HepG2 (cell line): ENCODE results near the gene SWI5. TPM values are rescaled to one million over a fixed set of nuclear protein-coding genes. Genes with fewer than 3 reads are reported as not detected.

Experiments used
- ARHGAP35 ChIP-seq: sonication (generic); formaldehyde crosslinking; IDR thresholded peaks from 2 replicates; pipeline ENCODE4 v1.9.0; 2022; ENCODE audit warnings: mild to moderate bottlenecking, inconsistent platforms, moderate library complexity, missing genetic modification reagents, borderline replicate concordance
- GPN1 ChIP-seq: sonication (generic); formaldehyde crosslinking; IDR thresholded peaks from 2 replicates; pipeline ENCODE4 v1.5.1; 2020; ENCODE audit warnings: missing genetic modification reagents, borderline replicate concordance
- GZF1 ChIP-seq: sonication (generic); formaldehyde crosslinking; IDR thresholded peaks from 2 replicates; pipeline ENCODE4 v1.5.1; 2020; ENCODE audit warnings: mild to moderate bottlenecking, missing genetic modification reagents
- HDAC1 ChIP-seq: sonication (generic); formaldehyde crosslinking; IDR thresholded peaks from 2 replicates; pipeline ENCODE4 v1.5.1; 2020; ENCODE audit warnings: mild to moderate bottlenecking, missing genetic modification reagents
- KDM5B ChIP-seq: sonication (generic); formaldehyde crosslinking; IDR thresholded peaks from 2 replicates; pipeline ENCODE4 v1.4.0; 2020; ENCODE audit warnings: missing genetic modification reagents, mild to moderate bottlenecking, borderline replicate concordance
- MATR3 ChIP-seq: sonication (generic); formaldehyde crosslinking; IDR thresholded peaks from 2 replicates; pipeline ENCODE4 v1.4.0; 2020; ENCODE audit warnings: missing genetic modification reagents
- MED8 ChIP-seq: sonication (generic); formaldehyde crosslinking; IDR thresholded peaks from 2 replicates; pipeline ENCODE4 v1.8.1; 2023; ENCODE audit warnings: mild to moderate bottlenecking, missing genetic modification reagents; ENCODE audit not compliant: insufficient replicate concordance
- MEF2D ChIP-seq: sonication (generic); formaldehyde crosslinking; IDR thresholded peaks from 2 replicates; pipeline ENCODE4 v1.5.1; 2020; ENCODE audit warnings: mild to moderate bottlenecking, missing genetic modification reagents
- NCOA1 ChIP-seq: sonication (generic); formaldehyde crosslinking; IDR thresholded peaks from 2 replicates; pipeline ENCODE4 v1.9.0; 2021; ENCODE audit warnings: missing genetic modification reagents
- NFE2 ChIP-seq: sonication (generic); formaldehyde crosslinking; IDR thresholded peaks from 2 replicates; pipeline ENCODE4 v1.4.0; 2020; ENCODE audit warnings: missing genetic modification reagents
- NFIB ChIP-seq: sonication (generic); formaldehyde crosslinking; IDR thresholded peaks from 2 replicates; pipeline ENCODE4 v1.9.0; 2021; ENCODE audit warnings: missing genetic modification reagents, mild to moderate bottlenecking, borderline replicate concordance
- NFIC ChIP-seq: IDR thresholded peaks from 2 replicates; pipeline ENCODE4 v1.6.1; 2012; ENCODE audit warnings: mild to moderate bottlenecking, low read length, inconsistent platforms
- SOX5 ChIP-seq: IDR thresholded peaks from 2 replicates; pipeline ENCODE4 v1.6.1; 2016; ENCODE audit warnings: borderline replicate concordance
- SPEN ChIP-seq: sonication (generic); formaldehyde crosslinking; IDR thresholded peaks from 2 replicates; pipeline ENCODE4 v1.5.1; 2020; ENCODE audit warnings: low read depth, mild to moderate bottlenecking, missing genetic modification reagents
- ZBTB2 ChIP-seq: sonication (generic); formaldehyde crosslinking; IDR thresholded peaks from 2 replicates; pipeline ENCODE4 v1.8.0; 2022; ENCODE audit warnings: low read depth, missing genetic modification reagents
- ZBTB42 ChIP-seq: sonication (generic); formaldehyde crosslinking; IDR thresholded peaks from 2 replicates; pipeline ENCODE4 v1.5.0; 2020; ENCODE audit warnings: mild to moderate bottlenecking, missing genetic modification reagents
- ZMYM3 ChIP-seq: sonication (generic); formaldehyde crosslinking; IDR thresholded peaks from 2 replicates; pipeline ENCODE4 v1.5.1; 2020; ENCODE audit warnings: mild to moderate bottlenecking, missing genetic modification reagents
- ZNF180 ChIP-seq: sonication (generic); formaldehyde crosslinking; IDR thresholded peaks from 2 replicates; pipeline ENCODE4 v1.4.0; 2020; ENCODE audit warnings: low read depth, missing genetic modification reagents, borderline replicate concordance
- ZNF205 ChIP-seq: IDR thresholded peaks from 2 replicates; pipeline ENCODE4 v1.6.1; 2018; ENCODE audit warnings: missing biosample characterization, missing genetic modification reagents
- ZNF563 ChIP-seq: sonication (generic); formaldehyde crosslinking; IDR thresholded peaks from 2 replicates; pipeline ENCODE4 v1.8.0; 2022; ENCODE audit warnings: mild to moderate bottlenecking, moderate library complexity, missing genetic modification reagents
- polyA plus RNA-seq, 8 experiments: library from polyadenylated mRNA; depleted of rRNA in 3 of 8; stranded (reverse) in 7 of 8; unstranded in 1 of 8; fragments of >200 nt; fragmentation: Illumina TruSeq in 4 of 8; extraction: Trizol in 4 of 8; gene quantifications; 2 replicates each; pipeline versions ENCODE4 v1.2.1 to v1.2.3, GENCODE V29; 2011 to 2016; ENCODE audit warnings: low read depth in 4 of 8, missing spikeins in 1 of 8, mixed read lengths in 1 of 8; ENCODE audit not compliant: insufficient read depth in 1 of 8
- total RNA-seq, 5 experiments: library from RNA; depleted of rRNA; stranded (reverse); fragments of >200 nt; fragmentation: Illumina TruSeq; extraction: Trizol; gene quantifications; 2 replicates each; pipeline ENCODE4 v1.2.3, GENCODE V29; 2016; ENCODE audit warnings: low read depth in 1 of 5
- TF ChIP-seq, protein P1 (sequence below): sonication (generic); formaldehyde crosslinking; IDR thresholded peaks from 2 replicates; pipeline ENCODE4 v1.9.0; 2021; ENCODE audit warnings: missing genetic modification reagents, borderline replicate concordance
- TF ChIP-seq, protein P2 (sequence below): sonication (generic); formaldehyde crosslinking; IDR thresholded peaks from 2 replicates; pipeline ENCODE4 v1.8.1; 2022; ENCODE audit warnings: mild to moderate bottlenecking, missing genetic modification reagents
- TF ChIP-seq, protein P3 (sequence below): sonication (generic); formaldehyde crosslinking; IDR thresholded peaks from 2 replicates; pipeline ENCODE4 v1.4.0; 2020; ENCODE audit warnings: missing genetic modification reagents, borderline replicate concordance

Gene SWI5
- total and polyA plus RNA-seq, 2 of the 13 experiments (the other 11 are each of a cell fraction or from before 2014, with no cell fraction given), result 39.2 to 41.0 TPM

DNA sequence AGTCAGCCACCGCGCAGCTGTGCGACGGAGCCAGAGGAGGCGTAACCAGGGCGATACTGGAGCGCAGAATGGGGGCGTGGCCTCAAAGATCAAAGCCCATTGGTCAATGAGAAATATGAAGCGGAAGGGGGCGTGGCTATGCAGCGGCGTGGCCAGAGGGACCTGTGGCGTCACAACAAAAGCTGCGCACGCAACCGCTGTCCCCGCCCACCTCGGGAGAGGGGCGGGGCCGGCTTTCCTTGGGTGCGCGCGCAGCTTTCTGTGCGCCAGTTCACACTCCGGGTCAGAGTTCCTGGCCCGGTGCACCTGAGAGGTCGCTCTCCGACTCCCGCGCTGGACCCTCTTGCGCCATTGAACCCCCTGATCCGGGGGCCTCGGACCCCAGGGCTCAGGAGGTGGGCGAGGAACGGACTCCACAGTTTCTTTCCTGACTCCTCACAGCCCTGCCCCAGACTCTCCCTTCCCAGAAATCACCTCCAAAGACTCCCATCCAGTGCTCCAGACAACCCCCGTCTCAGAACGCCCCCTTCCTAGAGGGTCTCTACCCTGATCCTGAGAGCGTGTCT, at the start of gene SWI5 (continued):
- TF ChIP-seq ZNF563, result 0 out of 2 replicates have a peak, but pooled peaks have one; percentile 11
- TF ChIP-seq ZBTB42 (CRISPR knock-in tag), result no peak
- TF ChIP-seq GZF1 (CRISPR knock-in tag), result 0 out of 2 replicates have a peak, but pooled peaks have one; percentile 33
- TF ChIP-seq MATR3, result no peak
- no peak for TF ChIP-seq GPN1
- TF ChIP-seq MED8 (CRISPR knock-in tag), result peak; percentile 42
- TF ChIP-seq NFE2 (CRISPR knock-in tag), result no peak
- TF ChIP-seq, protein P1, sequence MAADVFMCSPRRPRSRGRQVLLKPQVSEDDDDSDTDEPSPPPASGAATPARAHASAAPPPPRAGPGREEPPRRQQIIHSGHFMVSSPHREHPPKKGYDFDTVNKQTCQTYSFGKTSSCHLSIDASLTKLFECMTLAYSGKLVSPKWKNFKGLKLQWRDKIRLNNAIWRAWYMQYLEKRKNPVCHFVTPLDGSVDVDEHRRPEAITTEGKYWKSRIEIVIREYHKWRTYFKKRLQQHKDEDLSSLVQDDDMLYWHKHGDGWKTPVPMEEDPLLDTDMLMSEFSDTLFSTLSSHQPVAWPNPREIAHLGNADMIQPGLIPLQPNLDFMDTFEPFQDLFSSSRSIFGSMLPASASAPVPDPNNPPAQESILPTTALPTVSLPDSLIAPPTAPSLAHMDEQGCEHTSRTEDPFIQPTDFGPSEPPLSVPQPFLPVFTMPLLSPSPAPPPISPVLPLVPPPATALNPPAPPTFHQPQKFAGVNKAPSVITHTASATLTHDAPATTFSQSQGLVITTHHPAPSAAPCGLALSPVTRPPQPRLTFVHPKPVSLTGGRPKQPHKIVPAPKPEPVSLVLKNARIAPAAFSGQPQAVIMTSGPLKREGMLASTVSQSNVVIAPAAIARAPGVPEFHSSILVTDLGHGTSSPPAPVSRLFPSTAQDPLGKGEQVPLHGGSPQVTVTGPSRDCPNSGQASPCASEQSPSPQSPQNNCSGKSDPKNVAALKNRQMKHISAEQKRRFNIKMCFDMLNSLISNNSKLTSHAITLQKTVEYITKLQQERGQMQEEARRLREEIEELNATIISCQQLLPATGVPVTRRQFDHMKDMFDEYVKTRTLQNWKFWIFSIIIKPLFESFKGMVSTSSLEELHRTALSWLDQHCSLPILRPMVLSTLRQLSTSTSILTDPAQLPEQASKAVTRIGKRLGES, result no peak
- no peak for TF ChIP-seq ZNF205 (CRISPR knock-in tag)
- peak; percentile 79; the same call in 1 of the 2 replicates for TF ChIP-seq KDM5B (CRISPR knock-in tag)
- no peak for TF ChIP-seq ARHGAP35
- no peak for TF ChIP-seq ZMYM3 (CRISPR knock-in tag)
- TF ChIP-seq SOX5, result 0 out of 2 replicates have a peak, but pooled peaks have one; percentile 2
- TF ChIP-seq NFIB (CRISPR knock-in tag), result no peak
- TF ChIP-seq MEF2D (CRISPR knock-in tag), result no peak
- no peak for TF ChIP-seq ZBTB2
- TF ChIP-seq HDAC1 (CRISPR knock-in tag), result peak; percentile 42; the same call in 1 of the 2 replicates
- TF ChIP-seq NFIC, result no peak
- TF ChIP-seq ZNF180 (CRISPR knock-in tag), result no peak
- TF ChIP-seq NCOA1 (CRISPR knock-in tag), result no peak
- TF ChIP-seq SPEN (CRISPR knock-in tag), result no peak; the same call in 1 of the 2 replicates
- TF ChIP-seq, protein P2, sequence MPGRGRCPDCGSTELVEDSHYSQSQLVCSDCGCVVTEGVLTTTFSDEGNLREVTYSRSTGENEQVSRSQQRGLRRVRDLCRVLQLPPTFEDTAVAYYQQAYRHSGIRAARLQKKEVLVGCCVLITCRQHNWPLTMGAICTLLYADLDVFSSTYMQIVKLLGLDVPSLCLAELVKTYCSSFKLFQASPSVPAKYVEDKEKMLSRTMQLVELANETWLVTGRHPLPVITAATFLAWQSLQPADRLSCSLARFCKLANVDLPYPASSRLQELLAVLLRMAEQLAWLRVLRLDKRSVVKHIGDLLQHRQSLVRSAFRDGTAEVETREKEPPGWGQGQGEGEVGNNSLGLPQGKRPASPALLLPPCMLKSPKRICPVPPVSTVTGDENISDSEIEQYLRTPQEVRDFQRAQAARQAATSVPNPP (CRISPR knock-in tag), result no peak
- TF ChIP-seq, protein P3, sequence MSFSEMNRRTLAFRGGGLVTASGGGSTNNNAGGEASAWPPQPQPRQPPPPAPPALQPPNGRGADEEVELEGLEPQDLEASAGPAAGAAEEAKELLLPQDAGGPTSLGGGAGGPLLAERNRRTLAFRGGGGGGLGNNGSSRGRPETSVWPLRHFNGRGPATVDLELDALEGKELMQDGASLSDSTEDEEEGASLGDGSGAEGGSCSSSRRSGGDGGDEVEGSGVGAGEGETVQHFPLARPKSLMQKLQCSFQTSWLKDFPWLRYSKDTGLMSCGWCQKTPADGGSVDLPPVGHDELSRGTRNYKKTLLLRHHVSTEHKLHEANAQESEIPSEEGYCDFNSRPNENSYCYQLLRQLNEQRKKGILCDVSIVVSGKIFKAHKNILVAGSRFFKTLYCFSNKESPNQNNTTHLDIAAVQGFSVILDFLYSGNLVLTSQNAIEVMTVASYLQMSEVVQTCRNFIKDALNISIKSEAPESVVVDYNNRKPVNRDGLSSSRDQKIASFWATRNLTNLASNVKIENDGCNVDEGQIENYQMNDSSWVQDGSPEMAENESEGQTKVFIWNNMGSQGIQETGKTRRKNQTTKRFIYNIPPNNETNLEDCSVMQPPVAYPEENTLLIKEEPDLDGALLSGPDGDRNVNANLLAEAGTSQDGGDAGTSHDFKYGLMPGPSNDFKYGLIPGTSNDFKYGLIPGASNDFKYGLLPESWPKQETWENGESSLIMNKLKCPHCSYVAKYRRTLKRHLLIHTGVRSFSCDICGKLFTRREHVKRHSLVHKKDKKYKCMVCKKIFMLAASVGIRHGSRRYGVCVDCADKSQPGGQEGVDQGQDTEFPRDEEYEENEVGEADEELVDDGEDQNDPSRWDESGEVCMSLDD (CRISPR knock-in tag), result no peak
